GM21367 (cell line): ENCODE measurements around the gene BBX.
"Not testable (repeated sequence)": the region's sequence is repeated elsewhere in the genome, so short reads cannot be mapped to it uniquely, and the experiment has no call there.

Experiments
- ATAC-seq: cut with Tn5 transposase; IDR thresholded peaks from one replicate; pipeline ENCODE4 v1.9.1; 2021; ENCODE audit not compliant: unreplicated experiment

The BBX gene

DNA sequence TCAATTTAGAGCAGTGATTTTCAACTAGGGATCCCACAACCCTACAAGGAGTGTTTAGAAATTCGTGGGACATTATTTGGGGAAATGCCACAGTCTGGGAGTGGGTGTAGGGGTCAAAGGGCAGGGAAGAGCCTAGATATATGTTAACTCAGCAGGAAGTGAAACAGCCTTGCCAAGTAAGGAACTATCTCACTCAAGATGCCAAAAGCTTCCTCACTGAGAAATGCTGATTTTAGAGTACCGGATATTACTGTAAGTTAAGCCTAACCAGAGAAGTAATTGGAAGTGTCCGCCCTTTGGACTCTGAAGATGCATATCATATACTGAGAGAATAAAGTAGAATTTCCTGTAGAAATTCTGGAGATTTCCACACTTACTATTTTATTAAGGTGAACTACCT, 158.6 kb downstream of the BBX start:
- no peak for ATAC-seq

DNA sequence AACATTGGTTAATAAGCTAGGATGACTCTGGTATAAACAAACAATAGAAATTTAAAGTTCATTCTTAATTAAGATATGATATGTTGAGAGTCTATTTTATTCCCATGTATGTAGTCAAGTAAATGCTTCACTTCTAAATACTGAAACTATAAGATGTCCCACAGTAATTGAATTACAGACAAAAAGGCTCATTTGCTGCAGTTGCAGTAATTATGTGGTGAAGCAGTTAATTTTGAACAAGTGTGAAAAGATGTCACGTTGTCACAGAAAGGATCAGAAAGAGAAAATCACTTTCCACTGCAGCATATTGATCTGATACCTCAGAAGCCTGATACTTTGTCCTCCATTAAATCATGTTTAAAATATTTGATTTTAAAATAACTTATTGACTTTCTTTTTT, 159.8 kb downstream of the BBX start:
- no peak for ATAC-seq

DNA sequence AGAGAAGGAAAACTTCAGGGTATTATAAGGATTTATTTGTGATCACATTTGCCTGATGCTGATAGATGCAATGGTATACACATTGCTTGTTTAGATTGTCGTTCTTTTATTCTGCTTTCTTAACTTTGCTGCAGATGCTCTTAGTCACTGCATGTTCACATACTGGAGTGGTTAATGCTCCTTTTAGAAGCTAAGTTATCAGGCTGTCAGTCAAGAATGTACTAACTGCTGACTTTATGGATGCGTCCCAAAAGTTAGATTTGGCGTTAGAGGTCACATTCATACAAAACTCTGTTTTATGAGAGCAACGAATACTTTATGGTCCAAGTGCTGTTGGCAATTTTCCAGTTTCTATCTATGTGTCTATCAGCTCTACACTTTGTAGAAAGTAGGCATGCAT, 160.7 kb downstream of the BBX start:
- ATAC-seq = no peak

DNA sequence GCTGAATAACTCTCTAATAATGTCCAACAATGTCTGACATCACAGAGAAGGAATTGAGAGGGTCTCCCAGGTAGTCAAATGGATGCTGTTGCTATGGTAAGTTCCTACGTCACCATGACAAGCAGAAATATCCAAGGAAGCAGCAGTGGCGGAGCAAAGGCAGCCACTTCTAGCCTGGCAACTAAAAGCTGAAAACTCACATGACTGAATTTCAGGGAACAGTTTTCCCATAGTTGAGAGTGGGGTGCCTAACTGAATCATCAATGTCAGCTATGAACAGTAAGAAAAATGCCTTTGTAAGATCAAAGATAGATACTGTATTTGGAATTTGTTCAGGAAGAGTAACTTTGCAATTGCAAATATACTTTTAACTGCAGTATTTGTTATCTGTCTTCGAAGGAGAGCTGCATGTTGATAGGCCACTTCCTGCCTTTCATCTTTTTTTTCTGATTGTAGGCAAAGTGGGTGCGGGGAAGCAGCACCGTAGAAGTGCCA, 161.7 kb downstream of the BBX start:
- ATAC-seq = no peak

DNA sequence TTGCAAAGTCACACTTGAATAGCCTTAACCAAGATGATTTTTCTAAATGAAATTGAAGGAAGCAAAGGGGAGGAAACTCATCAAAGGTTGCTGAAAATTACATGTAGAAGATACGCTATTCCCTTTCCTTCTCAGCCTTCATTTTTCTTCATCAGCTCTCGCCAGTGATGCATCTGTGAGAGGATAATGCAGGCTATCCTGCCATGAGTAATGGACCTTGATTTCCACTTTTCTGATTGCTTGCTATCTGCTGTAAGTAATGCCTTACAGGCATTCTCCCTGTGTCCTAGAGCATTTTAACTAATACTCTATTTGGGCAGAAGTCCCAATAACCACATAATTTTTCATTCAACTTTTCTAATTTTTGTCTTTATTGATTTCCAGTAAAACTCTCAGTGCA, 162.6 kb downstream of the BBX start:
- no peak for ATAC-seq

DNA sequence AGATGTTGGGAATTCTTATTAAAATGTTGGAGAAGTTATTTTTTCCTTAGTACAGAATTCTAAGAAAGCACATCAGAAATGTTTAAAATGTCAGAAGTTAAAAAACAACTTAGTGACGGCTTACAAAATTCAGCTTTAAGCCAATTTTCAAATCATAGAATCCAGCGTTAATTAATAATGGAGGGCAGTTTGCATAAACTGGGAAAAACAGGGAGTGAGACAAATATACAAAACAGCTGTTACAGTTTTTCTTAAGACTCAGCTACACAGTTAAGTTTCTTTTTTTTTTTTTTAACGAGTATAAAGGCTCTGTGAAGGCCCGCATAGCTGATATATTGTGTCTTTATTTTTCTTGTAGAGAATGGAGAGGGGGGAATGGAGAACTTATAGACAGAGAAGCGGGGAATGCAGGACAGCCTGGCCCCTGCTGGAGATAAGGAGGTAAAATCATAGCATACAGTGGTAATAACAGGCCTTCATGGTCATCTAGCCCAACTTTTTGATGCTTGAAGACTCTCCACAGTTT, 164.4 kb downstream of the BBX start:
- ATAC-seq = no peak

DNA sequence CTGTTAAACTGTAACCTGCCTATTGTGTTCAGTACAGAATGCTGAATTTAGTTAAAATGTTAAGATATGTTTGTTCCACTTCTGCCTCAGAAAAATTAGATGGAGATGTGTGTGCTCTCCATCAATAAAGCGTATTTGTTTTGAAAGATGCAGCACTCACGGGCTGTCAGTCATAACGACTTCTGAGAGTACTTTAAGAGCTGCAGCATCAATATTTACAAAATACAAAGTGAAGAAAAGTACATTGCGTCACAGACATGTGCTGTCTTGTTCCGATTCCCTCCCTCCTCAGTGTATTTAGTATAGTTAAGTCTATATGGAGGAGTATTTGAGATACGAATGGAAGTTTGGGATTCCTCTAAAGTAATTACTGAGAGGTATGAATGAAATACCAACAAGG, 166.6 kb downstream of the BBX start:
- no peak for ATAC-seq

DNA sequence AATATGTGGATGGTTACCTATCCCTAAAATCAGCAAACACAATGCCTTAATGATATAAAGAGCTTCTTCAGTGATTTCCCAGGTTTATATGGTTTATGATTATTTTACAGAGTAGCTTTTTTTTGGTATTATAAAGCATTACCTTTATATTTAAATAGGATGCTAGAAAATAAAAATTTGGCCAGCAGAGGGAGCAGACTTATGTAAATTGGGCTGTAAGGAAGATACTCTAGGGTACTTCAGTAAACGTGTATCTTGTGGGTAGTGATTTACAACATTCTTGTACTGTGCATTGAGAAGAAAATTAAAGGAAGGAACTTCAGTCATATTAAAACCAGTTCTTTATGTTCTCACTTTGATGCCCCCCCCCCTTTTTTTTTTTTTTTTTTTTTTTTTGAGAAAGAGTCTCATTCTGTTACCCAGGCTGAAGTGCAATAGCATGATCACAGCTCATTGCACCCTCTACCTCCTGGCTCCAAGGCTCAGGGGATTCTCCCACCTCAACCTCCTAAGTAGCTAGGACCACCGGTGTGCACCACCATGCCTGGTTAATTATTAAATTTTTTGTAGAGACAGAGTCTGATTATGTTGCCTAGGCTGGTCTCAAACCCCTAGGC, 167.9 kb downstream of the BBX start:
- ATAC-seq = peak; percentile 74

DNA sequence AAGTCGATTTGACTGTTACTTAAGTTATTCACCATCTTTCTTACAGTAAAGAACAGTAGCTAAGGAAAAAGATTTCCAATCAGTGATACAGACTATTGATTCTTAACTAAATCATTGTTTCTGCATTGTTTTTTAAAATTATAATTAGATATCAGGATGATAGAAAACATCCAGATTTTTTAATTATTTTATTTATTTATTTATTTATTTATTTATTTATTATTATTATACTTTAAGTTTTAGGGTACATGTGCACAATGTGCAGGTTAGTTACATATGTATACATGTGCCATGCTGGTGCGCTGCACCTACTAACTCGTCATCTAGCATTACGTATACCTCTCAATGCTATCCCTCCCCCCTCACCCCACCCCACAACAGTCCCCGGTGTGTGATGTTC, 169.2 kb downstream of the BBX start:
- ATAC-seq = not testable (repeated sequence)

DNA sequence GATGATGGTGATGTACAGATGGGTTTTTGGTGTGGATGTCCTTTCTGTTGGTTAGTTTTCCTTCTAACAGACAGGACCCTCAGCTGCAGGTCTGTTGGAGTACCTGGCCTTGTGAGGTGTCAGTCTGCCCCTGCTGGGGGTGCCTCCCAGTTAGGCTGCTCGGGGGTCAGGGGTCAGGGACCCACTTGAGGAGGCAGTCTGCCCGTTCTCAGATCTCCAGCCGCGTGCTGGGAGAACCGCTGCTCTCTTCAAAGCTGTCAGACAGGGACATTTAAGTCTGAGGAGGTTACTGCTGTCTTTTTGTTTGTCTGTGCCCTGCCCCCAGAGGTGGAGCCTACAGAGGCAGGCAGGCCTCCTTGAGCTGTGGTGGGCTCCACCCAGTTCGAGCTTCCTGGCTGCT, 174.6 kb downstream of the BBX start:
- not testable (repeated sequence) for ATAC-seq

DNA sequence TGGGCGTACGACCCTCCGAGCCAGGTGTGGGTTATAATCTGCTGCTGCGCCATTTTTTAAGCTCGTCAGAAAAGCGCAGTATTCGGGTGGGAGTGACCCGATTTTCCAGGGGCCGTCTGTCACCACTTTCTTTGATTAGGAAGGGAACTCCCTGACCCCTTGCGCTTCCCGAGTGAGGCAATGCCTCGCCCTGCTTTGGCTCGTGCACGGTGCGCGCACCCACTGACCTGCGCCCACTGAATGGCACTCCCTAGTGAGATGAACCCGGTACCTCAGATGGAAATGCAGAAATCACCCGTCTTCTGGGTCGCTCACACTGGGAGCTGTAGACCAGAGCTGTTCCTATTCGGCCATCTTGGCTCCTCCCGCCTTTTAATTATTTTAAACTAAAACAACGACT, 175.1 kb downstream of the BBX start:
- not testable (repeated sequence) for ATAC-seq

DNA sequence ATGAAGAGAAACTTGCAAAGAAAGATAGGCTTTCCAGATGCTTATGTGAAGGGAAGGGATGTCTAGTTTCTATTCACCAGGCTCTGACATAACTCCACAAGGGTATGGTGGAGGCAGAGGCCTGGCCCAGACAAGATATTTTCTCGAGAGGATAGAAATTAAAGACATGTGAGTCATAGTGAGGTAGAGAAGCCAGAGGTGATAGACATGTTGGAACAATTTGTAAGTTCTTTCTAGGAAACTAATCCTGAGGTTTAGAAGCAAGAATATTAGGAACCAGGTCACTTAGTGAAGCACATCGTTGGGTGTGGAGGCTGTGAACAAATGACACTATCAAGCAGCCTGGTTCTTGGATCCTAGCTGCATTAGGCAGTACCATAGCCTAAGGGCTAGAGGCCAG, 176.9 kb downstream of the BBX start:
- no peak for ATAC-seq

DNA sequence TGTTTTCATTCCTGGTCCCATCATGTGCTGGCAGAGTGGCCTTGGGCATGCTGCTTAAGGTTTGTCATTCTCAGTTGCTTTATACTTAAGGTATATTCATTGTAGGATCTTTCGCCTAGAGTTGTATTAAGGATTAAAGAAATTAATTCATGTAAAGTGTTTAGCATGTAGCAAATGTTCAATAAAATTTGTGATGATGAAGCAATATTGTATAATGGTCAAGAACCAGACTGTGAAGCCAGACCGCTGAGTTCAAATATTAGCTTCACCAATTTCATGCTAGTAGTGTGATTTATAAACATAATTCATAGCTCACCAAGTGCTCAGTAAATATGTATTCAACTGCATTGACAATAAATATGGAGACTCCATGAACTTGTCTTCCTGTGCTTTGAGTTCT, 178.5 kb downstream of the BBX start:
- ATAC-seq = no peak

DNA sequence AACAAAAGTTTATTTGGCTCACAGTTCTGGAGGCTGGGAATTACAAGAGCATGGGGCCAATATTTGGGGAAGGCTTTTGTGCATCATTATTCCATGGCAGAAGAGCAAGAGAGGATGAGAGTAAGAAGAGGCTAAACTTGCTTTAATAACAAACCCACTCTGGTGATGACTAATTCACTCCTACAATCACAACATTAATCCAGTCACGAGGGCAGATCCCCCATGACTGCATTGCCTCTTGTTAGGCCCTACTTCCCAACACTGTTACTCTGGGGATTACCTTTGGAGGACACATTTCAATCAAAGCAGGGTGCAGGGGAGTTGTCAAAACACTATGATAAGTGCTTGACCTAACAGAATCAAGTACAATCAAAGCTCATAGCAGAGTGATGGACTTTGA, 181.7 kb downstream of the BBX start:
- no peak for ATAC-seq

DNA sequence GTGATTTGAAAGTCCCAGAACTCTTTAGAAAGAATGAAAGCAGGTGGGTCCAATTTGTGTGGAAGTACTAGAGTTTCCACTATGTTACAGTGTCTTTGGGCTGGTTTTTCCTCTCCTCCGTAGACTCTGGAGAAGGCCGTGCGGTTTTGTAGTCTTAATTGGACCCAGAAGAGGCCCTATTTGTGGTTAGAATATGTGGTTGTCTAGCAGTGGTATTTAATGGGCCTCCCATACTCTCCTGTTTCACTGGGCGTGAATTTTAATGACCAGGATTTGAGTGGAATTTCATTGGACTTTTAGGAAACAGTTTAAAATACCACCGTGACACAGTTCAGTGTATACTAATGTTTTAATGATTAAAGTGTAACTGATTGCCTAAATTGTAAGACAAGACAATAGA, 182.3 kb downstream of the BBX start:
- ATAC-seq = no peak

DNA sequence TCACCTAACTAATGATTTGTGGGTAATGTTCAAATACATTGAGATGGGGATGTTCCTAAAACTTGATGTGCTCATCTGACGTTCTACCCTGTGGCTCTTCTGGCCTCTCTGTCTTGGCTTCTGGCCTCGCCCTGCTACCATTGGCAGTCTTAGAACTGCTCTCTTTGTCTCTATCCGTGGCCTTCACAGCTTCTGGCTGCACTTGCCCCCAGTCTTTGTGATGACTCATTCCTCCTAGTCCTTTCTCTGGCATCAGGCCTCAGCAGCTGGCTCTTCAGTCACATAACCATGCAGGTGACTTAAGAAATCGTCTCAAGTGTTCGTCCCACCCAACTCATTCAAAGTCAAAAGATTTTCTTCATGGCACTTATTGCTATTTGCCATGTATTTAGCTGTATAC, 188.1 kb downstream of the BBX start:
- ATAC-seq = no peak

DNA sequence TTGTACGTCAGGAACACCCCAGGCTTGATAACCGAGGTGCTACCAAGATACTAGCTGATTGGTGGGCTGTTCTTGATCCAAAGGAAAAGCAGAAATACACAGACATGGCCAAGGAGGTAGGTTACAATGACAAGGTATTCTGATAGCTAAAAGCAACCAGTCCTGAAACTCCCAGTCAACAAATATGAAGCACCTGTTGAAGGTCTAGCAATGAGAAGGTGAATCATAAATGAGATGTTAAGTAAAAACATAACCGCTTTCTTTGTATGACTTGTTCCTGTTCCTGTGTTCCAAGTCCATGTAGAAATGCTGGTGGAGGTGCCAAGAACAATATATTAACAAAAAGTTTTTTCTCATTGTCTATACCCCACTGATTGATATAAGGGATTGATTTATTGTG, 194.0 kb downstream of the BBX start:
- no peak for ATAC-seq

DNA sequence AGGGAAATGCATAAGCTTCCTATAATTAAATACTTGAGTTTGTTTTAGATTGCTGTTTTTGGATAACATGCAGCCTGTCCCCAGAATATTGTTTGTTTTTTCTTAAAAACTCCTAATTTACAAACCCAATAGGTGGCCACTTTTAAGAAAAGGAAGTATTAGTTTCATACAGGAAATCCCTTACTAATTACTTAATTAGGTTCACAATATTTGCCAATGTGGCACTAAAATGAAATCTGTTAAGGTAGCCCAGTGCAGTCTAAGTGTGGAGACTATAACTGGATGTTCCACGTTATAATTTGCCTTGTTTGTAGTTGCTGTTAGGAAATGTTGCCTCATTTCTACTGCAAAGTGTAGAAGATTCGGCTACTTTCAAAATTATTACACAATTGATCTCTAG, 195.8 kb downstream of the BBX start:
- ATAC-seq = no peak

DNA sequence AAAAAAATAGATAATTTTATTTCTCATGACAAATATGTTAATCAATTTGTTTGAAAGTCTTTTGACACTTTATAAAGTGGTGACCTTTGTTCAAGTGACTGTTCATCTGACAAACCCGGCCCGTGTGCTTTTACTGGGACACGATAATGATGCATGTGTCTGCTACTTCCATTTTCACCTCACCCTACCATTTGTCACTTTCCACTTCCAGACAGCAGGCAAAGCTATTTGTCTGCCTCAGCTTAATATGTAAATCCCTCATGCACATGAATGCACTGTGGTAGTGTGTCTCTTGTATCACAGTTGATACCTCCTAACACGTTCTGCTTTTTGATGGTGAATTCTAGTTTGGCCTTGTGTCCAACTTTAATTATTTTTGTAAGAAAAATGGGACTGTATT, 204.3 kb downstream of the BBX start:
- no peak for ATAC-seq

DNA sequence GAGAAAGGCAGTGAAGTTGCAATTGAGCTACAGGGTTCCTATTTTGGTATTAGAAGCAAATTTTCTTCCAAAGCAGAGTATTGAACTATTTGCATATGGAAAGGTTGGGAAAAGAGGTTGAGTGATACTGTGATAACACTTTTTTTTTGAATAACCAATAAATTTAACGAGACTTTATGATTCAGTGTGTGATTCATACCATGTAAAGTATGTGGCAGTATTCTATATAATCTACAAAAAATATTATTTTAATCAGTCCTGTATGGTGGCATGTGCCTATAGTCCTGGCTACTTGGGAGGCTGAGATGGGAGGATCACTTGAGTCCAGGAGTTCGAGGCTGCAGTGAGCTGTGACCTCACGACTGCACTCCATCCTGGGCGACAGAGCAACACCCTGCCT, 206.9 kb downstream of the BBX start:
- no peak for ATAC-seq

DNA sequence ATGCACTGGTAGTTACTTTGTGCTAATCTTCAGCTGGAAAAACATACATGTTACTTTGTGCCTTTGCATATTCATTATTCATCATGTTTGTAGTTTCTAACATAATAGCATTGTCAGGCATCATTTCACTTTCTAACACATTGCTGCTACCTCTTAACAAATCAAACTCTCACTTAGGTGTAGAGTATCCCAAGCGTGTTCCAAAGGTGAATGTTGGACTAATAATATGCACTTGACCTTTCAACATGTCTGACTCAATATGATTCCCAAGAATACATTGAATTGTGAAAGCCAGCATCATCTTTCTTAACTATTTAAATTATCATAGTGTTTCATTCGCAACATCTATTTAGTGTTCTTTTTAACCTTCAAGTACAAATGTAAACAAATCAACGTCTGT, 211.6 kb downstream of the BBX start:
- ATAC-seq = no peak

DNA sequence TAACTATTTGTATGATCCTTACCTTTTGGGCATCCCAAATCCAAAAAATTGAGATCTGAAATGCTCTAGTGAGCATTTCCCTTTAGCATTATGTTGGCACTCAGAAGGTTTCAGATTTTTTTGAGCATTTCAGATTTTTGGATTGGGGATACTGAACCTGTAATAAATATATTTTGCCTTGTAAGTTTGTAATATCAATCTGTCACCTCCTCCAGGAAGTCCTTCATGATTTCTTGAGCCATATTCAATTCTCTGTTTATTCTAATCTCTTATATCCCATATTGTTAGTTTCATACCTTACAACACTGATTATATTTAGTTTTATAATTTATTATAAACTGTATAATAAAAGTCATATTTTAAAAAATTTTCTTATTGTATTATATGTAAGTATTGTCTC, 215.2 kb downstream of the BBX start:
- ATAC-seq = no peak

DNA sequence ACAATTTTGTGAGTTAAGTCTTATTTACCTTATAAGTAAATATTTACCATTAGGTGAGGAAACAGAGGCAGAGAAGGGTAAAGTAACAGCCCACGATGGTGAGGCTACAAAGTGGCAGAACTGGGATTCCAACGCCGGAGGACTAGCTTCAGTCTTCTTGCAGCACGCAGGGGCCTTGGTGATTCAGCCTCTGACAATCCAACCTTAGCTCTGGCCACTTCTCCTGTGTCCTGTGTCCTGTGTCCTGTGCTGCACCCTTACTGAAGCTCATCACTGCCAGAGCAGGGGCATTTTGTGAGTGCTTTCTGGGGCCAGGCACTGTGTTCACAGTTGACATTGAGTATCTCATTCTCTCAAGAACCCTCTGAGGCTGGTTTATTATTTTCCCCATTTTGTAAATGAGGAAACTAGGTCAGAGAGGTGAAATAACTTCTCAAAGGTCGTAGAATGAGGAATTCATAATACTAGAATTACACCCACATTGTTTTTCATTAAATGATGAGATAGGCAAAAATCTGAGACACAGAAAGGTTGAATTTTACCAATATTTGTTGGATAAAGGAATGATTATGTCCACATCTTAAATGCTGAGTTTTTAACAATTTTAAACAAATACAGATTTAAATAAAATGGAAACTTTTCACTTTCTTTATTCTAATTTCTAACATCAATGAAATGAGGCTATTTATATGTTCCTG, 215.9 kb downstream of the BBX start:
- no peak for ATAC-seq
